HL-60/S4 treated with phorbol 12-myristate 13-acetate at 8.2 ng/mL for 4 days and 3 days (cell line): ENCODE results near the gene ANGPT4.

ENCODE experiments used
- in situ Hi-C: fragments of 300-500 bp; cut with MboI; formaldehyde crosslinking; loops from 2 replicates; pipeline ENCODE4 v1.15.0; 2022; ENCODE audit warnings: low sequenced_read_pairs

ANGPT4 gene

GRCh38 chr20:846894-847278 lies 69.2 kb downstream of the ANGPT4 start:
- in situ Hi-C loops: no loop called here

- in situ Hi-C loops: no loop called here
Observed at GRCh38 chr20:845941-846893, 69.9 kb downstream of the ANGPT4 start.

- in situ Hi-C loops: no loop called here
Observed at GRCh38 chr20:845226-845868, 70.8 kb downstream of the ANGPT4 start.

GRCh38 chr20:844473-845225 lies 71.5 kb downstream of the ANGPT4 start:
- in situ Hi-C loops: no loop called here

- in situ Hi-C loops: no loop called here
Observed at GRCh38 chr20:843912-844311, 72.2 kb downstream of the ANGPT4 start.

- in situ Hi-C loops: no loop called here
Observed at GRCh38 chr20:842547-842940, 73.6 kb downstream of the ANGPT4 start.

- in situ Hi-C loops: no loop called here
Observed at GRCh38 chr20:841568-842546, 74.3 kb downstream of the ANGPT4 start.

GRCh38 chr20:840858-841567 lies 75.1 kb downstream of the ANGPT4 start:
- in situ Hi-C loops: no loop called here

GRCh38 chr20:840503-840857 lies 75.7 kb downstream of the ANGPT4 start:
- in situ Hi-C loops: no loop called here

- in situ Hi-C loops: no loop called here
Observed at GRCh38 chr20:839626-840025, 76.5 kb downstream of the ANGPT4 start.

- in situ Hi-C loops: no loop called here
Observed at GRCh38 chr20:839015-839414, 77.1 kb downstream of the ANGPT4 start.

- in situ Hi-C loops: no loop called here
Observed at GRCh38 chr20:836190-836589, 79.9 kb downstream of the ANGPT4 start.

GRCh38 chr20:835608-836045 lies 80.5 kb downstream of the ANGPT4 start:
- in situ Hi-C loops: no loop called here

- in situ Hi-C loops: no loop called here
Observed at GRCh38 chr20:834151-834746, 81.9 kb downstream of the ANGPT4 start.

GRCh38 chr20:833450-834150 lies 82.5 kb downstream of the ANGPT4 start, which contains the start of gene FAM110A:
Gene FAM110A (plus strand): TSS chr20:833715. CDS start chr20:844805, 11,090 bp downstream.
- in situ Hi-C loops: no loop called here

GRCh38 chr20:833121-833449 lies 83.0 kb downstream of the ANGPT4 start:
- in situ Hi-C loops: no loop called here

GRCh38 chr20:831956-832355 lies 84.2 kb downstream of the ANGPT4 start:
- in situ Hi-C loops: no loop called here

GRCh38 chr20:831251-831650 lies 84.9 kb downstream of the ANGPT4 start:
- in situ Hi-C loops: no loop called here
